Stimulated activated CD4-positive, alpha-beta T cell treated with anti-CD3 and anti-CD28 coated beads, Interleukin-1b, Interleukin-23, amount 100 ng/mL, for 24 hours (primary cell): Measurements from ENCODE around the gene FAM219A.
"Not testable (repeated sequence)": the region's sequence is repeated elsewhere in the genome, so short reads cannot be mapped to it uniquely, and the experiment has no call there.

Experiments used
- DNase-seq, 4 experiments: peaks; one replicate each; pipeline ENCODE4 v3.0.0-alpha.2; 2020; ENCODE audit warnings: low read depth in 4 of 4, low spot score in 1 of 4

FAM219A gene

DNA sequence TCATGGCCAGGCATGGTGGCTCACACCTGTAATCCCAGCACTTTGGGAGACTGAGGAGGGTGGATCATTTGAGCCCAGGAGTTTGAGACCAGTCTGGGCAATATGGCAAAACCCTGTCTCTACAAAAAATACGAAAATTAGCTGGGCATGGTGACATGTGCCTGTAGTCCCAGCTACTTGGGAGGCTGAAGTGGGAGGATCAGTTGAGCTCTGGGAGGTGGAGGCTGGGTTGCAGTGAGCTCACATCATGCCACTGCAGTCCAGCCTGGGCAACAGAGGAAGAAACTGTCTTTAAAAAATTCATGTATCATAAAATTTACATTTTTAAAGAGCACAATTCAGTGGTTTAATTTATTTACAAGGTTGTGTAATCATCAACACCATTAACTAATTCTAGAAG, 105.4 kb downstream of the FAM219A start:
- DNase-seq: not testable (repeated sequence)

GRCh38 chr9:34352122-34352652, 106.2 kb downstream of the FAM219A start:
- DNase-seq: not testable (repeated sequence)

GRCh38 chr9:34349324-34349723, 109.0 kb downstream of the FAM219A start:
- no peak for DNase-seq
